Thoracic aorta (tissue), 2 donors: ENCODE measurements around the gene ANKRD42. TPM values are rescaled to one million over a fixed set of nuclear protein-coding genes. Genes with fewer than 3 reads are reported as not detected.

Source experiments
- ATAC-seq: fragments of 150-250 bp; one replicate; pipeline ENCODE4 v1.8.0; 2017; ENCODE audit warnings: low read depth; ENCODE audit not compliant: insufficient number of reproducible peaks, low FRiP score
- DNase-seq: peaks from one replicate; pipeline ENCODE4 v3.0.0-alpha.2; 2020; ENCODE audit warnings: low spot score
- H3K27ac ChIP-seq, 2 donors: fragments of 200-600 bp; sonication (generic); 1 replicate in 1 of 2; 2 replicates in 1 of 2; pipeline ENCODE4 v1.5.1; 2016; ENCODE audit warnings: mild to moderate bottlenecking in 2 of 2, moderate library complexity in 2 of 2
- H3K27me3 ChIP-seq: fragments of 200-600 bp; sonication (generic); replicated peaks from 2 replicates; pipeline ENCODE4 v1.6.0; 2016; ENCODE audit warnings: mild to moderate bottlenecking; ENCODE audit not compliant: insufficient read depth
- H3K36me3 ChIP-seq: fragments of 200-600 bp; sonication (generic); one replicate; pipeline ENCODE4 v1.5.1; 2016
- H3K4me1 ChIP-seq, 2 donors: fragments of 200-600 bp; sonication (generic); 1 replicate in 1 of 2; 2 replicates in 1 of 2; pipeline versions ENCODE4 v1.5.1 to v1.6.0; 2016; ENCODE audit warnings: low read depth in 2 of 2, mild to moderate bottlenecking in 1 of 2; ENCODE audit not compliant: control insufficient read depth in 1 of 2
- H3K4me3 ChIP-seq: fragments of 200-600 bp; sonication (generic); 2 replicates; pipeline ENCODE4 v1.5.1; 2016; ENCODE audit warnings: mild to moderate bottlenecking
- H3K9me3 ChIP-seq: fragments of 200-600 bp; sonication (generic); 2 replicates; pipeline ENCODE4 v1.5.1; 2016
- CTCF ChIP-seq: fragments of 200-600 bp; sonication (generic); IDR thresholded peaks from one replicate; pipeline ENCODE4 v1.5.1; 2019; ENCODE audit warnings: antibody characterized with exemption
- total RNA-seq, 2 donors: library from RNA; depleted of rRNA; stranded (reverse); fragments of >200 nt; gene quantifications; one replicate each; pipeline versions ENCODE4 v1.1.0 to v1.2.3, GENCODE V29; 2016

The ANKRD42 gene
- total RNA-seq, 2 donors from 2014 or later, result 11.6 to 25.6 TPM

GRCh38 chr11:83252941-83253340, 59.4 kb downstream of the ANKRD42 start:
- H3K9me3 ChIP-seq, result no peaks in the 10 kb centered on the region

GRCh38 chr11:83255366-83255765, 61.9 kb downstream of the ANKRD42 start:
- TF ChIP-seq CTCF, result no peak
- Histone ChIP-seq H3K4me1 (peaks cover 14 to 21% of the 10 kb centered on the region in 2 donors), H3K9me3 (no peaks in the 10 kb centered on the region), H3K27ac (no peak overlapping the region), H3K27me3 (no peaks in the 10 kb centered on the region), H3K36me3 (no peaks in the 10 kb centered on the region), H3K4me3 (no peak overlapping the region)
- DNase-seq (no peak), ATAC-seq (no peak)

More at GRCh38 chr11:83252941-83253340, 59.4 kb downstream of the ANKRD42 start:
- H3K27ac ChIP-seq, result peak overlapping the region in 1 of 2 donors; percentile 18
- H3K4me3 ChIP-seq, result no peak overlapping the region
- ATAC-seq (no peak), DNase-seq (no peak)
- no peak for TF ChIP-seq CTCF
- peaks cover 14 to 21% of the 10 kb centered on the region in 2 donors for H3K4me1 ChIP-seq
- no peaks in the 10 kb centered on the region for H3K36me3 ChIP-seq
- no peaks in the 10 kb centered on the region for H3K27me3 ChIP-seq

DNA sequence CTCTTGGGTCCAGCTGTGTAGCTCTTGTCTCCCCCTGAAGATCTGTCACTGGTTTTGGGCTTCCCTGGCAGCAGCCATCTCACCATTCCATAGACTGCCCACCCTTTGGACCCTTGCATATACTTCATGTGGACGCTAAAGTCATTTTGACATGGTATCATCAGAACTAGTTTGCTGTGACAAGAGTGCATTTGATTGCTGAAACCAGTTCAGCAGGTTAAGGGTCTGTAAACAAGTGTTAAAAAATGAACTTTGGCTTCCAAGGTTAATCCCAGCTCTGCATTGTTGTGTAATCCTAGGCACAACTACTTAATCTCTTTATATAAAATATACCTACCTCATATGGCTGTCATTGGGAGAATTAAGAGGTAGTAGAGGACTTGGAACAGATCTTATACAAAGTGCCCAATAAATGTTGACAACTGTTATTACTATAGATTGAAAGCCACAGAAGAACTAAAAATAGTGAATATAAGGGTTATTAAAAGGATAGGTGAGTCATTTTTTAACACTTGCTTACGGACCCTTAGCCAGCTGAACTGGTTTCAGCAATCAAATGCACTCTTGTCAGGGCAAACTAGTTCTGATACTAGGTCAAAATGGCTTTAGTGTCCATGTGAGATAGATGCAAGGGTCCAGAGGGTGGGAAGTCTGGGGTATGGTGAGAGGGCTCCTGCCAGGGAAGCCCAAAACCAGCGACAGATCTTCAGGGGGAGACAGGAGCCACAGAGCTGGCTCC, 63.3 kb downstream of the ANKRD42 start:
- Histone ChIP-seq H3K27ac (peak overlapping the region; percentile 25 to 77), H3K27me3 (no peaks in the 10 kb centered on the region), H3K4me3 (peak overlapping the region; percentile 11), H3K9me3 (no peaks in the 10 kb centered on the region), H3K36me3 (no peaks in the 10 kb centered on the region), H3K4me1 (peaks cover 14 to 21% of the 10 kb centered on the region in 2 donors)
- ATAC-seq (no peak), DNase-seq (no peak)
- TF ChIP-seq CTCF, result no peak

GRCh38 chr11:83257761-83258168, 64.3 kb downstream of the ANKRD42 start:
- no peak for TF ChIP-seq CTCF
- Histone ChIP-seq H3K27me3 (no peaks in the 10 kb centered on the region), H3K9me3 (no peaks in the 10 kb centered on the region), H3K27ac (peak overlapping the region; percentile 25 to 77), H3K4me1 (peaks cover 14 to 21% of the 10 kb centered on the region in 2 donors), H3K4me3 (no peak overlapping the region), H3K36me3 (peaks cover 2% of the 10 kb centered on the region)
- DNase-seq (no peak), ATAC-seq (no peak)

DNA sequence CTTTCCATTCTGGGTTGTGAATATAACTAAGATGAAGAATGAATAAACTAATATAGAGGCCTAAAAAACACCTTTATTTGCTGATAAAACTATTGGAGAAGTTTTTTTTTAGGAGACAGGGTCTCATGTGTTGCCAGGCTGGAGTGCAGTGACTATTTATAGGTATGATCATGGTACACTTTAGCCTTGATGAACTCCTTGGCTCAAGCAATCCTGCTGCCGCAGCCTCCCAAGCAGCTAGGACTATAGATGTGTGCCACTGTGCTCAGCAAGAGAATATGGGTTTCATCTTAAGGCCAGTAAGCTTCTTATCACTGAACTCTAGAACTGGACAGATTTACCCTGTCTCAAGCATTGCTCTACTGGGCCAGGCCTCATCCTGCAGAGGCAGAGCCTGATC, 66.0 kb downstream of the ANKRD42 start:
- TF ChIP-seq CTCF, result no peak
- Histone ChIP-seq H3K36me3 (peaks cover 13% of the 10 kb centered on the region), H3K4me1 (peaks cover 8 to 14% of the 10 kb centered on the region in 2 donors), H3K4me3 (no peak overlapping the region), H3K27me3 (no peaks in the 10 kb centered on the region), H3K27ac (no peak overlapping the region), H3K9me3 (no peaks in the 10 kb centered on the region)
- DNase-seq (no peak), ATAC-seq (no peak)
